Activated CD4-positive, alpha-beta memory T cell treated with anti-CD3 and anti-CD28 coated beads, Interleukin-2, amount 10 ng/mL, durations not matched to agents 7 days and 5 days (primary cell): ENCODE results near the gene SIRT4. TPM values are rescaled to one million over a fixed set of nuclear protein-coding genes. Genes with fewer than 3 reads are reported as not detected.

Experiments used
- CTCF ChIA-PET: fragments of 350-600 bp; sonication (Branson Sonifier 250); formaldehyde crosslinking; loops from one replicate; lab custom pipeline; 2021; ENCODE audit warnings: antibody characterized with exemption, inconsistent platforms; lab: Charles Lee
- POLR2A ChIA-PET: fragments of 350-600 bp; sonication (Branson Sonifier 250); formaldehyde crosslinking; loops from one replicate; lab custom pipeline; 2021; ENCODE audit warnings: antibody characterized with exemption; lab: Charles Lee
- DNase-seq: peaks from one replicate; pipeline ENCODE4 v3.0.0-alpha.2; 2020
- H3K27ac Mint-ChIP-seq: one replicate; pipeline ENCODE4 v1.8.0; 2021; ENCODE audit warnings: mild to moderate bottlenecking, mixed read lengths
- H3K27me3 Mint-ChIP-seq: one replicate; pipeline ENCODE4 v1.8.0; 2021; ENCODE audit warnings: mixed read lengths
- H3K36me3 Mint-ChIP-seq: one replicate; pipeline ENCODE4 v1.8.0; 2021; ENCODE audit warnings: low read depth, mixed read lengths
- H3K4me1 Mint-ChIP-seq: one replicate; pipeline ENCODE4 v1.8.0; 2021; ENCODE audit warnings: mixed read lengths
- H3K4me3 Mint-ChIP-seq: one replicate; pipeline ENCODE4 v1.8.0; 2021; ENCODE audit warnings: mild to moderate bottlenecking, mixed read lengths
- H3K9me3 Mint-ChIP-seq: one replicate; pipeline ENCODE4 v1.8.0; 2021; ENCODE audit warnings: mixed read lengths
- total RNA-seq, 2 experiments: library from RNA; stranded (reverse); gene quantifications; one replicate each; pipeline ENCODE4 v1.2.3, GENCODE V29; 2021

SIRT4 gene
- total RNA-seq, 2 experiments from 2014 or later = 1.6 to 1.7 TPM

DNA sequence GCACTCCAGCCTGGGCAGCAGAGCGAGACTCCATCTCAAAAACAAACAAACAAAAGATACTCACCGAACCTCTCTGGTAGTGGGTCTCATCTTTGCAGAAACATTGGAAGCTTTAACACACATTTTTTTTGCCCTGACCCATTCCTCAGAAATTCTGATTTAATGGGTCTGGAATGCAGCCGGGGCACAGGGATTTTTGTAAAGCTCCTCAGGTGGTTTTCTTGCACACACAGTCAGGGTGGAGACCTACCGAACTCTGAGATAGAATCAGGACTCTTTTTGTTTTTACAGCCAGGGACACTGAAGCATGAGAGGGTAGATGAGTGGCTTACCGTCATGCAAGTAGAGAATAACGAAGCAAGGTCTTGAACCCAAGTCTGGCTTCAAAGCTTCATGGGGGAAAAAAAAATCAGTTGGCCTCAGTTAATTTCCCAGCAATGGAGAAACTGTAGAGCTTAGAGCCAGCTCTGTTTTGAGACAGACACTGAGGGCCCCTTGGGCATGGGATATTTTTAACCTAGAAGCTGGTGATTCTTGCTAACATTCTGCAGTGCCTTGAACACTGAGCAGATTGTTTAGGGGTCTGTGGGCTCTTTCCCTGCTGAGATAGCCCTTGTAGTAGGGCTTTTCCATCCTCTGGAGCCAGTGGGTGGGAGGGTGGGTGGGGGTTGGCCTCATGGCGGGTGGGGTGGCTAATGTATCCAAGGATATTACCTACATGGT lies 15.2 kb upstream of the SIRT4 start:
- no peak overlapping the region for H3K4me3 Mint-ChIP-seq
- ChIA-PET POLR2A (interaction anchor here (0.7 to 1.3 kb wide), 4 partner anchors 25 to 92 kb away, joined by 3 read pairs; partner anchors contain the start of gene RPLP0), CTCF (interaction anchor here (0.6 to 1.8 kb wide), 3 partner anchors 13 to 86 kb away, joined by 3 to 11 read pairs (median 3); partner anchors contain the start of gene RPLP0)
- no peak for DNase-seq
- peaks cover 18% of the 10 kb centered on the region for H3K4me1 Mint-ChIP-seq
- H3K36me3 Mint-ChIP-seq = no peaks in the 10 kb centered on the region
- no peaks in the 10 kb centered on the region for H3K9me3 Mint-ChIP-seq
- H3K27me3 Mint-ChIP-seq = peaks cover 18% of the 10 kb centered on the region
- H3K27ac Mint-ChIP-seq = no peak overlapping the region

DNA sequence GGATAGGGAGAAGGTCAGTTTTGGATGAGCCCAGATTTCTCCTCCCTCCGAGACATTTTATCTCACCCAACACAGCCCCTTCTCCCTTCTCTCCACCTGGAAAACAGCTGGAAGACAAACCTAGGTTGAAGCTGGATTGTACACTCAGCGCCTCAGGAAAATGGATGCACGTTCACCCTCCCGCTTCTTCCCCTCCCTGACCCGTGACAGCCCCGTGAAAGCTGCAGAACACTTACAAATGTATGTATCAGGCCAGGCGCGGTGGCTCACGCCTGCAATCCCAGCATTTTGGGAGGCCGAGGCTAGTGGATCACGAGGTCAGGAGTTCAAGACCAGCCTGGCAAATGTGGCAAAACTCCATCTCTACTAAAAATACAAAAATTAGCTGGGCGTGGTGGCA lies 14.6 kb upstream of the SIRT4 start:
- DNase-seq = no peak
- ChIA-PET POLR2A (interaction anchor here (1.2 to 6.4 kb wide), 3 partner anchors 38 to 169 kb away, joined by 3 to 159 read pairs (median 3); partner anchors contain the start of genes RAB35 and RPLP0), CTCF (interaction anchor here (1.8 kb wide), 1 partner anchor 60 kb away, joined by 11 read pairs; no protein-coding TSS in a partner anchor)
- Mint-ChIP-seq H3K36me3 (no peaks in the 10 kb centered on the region), H3K27ac (no peak overlapping the region), H3K27me3 (peaks cover 18% of the 10 kb centered on the region), H3K4me1 (peaks cover 15% of the 10 kb centered on the region), H3K4me3 (no peak overlapping the region), H3K9me3 (no peaks in the 10 kb centered on the region)

DNA sequence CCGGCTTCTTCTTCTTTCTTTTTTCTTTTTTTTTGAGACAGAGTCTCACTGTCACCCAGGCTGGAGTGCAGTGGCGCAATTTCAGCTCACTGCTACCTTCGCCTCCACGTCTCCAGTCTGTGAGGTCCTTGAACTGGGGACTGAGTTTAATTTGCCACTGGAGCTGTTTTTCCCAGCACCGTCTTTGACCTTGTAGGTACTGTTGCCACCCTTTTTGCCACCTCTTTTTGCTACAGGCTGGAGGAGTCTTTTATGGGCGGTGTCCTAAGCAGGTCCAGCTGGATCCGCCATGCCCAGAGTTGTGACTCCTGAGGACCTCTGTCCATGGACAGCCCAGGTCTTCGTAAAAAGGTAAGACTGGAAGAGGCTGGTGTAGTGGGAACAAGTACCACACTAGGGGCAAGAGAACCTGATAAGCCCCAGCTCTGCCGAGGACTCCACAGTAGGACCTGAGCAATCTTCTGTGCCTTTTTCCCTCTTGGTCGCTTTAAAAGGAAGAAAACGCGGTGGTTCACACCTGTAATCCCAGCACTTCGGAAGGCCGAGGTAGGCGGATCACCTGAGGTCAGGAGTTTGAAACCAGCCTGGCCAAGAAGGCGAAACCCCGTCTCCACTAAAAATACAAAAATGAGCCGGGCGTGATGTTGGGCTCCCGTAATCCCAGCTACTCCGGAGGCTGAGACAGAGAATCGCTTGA lies 11.4 kb upstream of the SIRT4 start:
- H3K4me1 Mint-ChIP-seq = peaks cover 13% of the 10 kb centered on the region
- peaks cover 18% of the 10 kb centered on the region for H3K27me3 Mint-ChIP-seq
- H3K36me3 Mint-ChIP-seq = no peaks in the 10 kb centered on the region
- H3K4me3 Mint-ChIP-seq = no peak overlapping the region
- ChIA-PET POLR2A (interaction anchor here (0.5 to 6.4 kb wide), 67 partner anchors 9 to 850 kb away, joined by 3 to 349 read pairs (median 5); partner anchors contain the start of genes BICDL1, COQ5, COX6A1 and DYNLL1), CTCF (interaction anchor here (0.6 to 5.8 kb wide), 11 partner anchors 12 to 1150 kb away, joined by 3 to 81 read pairs (median 4); partner anchors contain the start of genes PXN, RPLP0 and SIRT4)
- no peaks in the 10 kb centered on the region for H3K9me3 Mint-ChIP-seq
- peak; percentile 54 for DNase-seq
- peak overlapping the region; percentile 60 for H3K27ac Mint-ChIP-seq

DNA sequence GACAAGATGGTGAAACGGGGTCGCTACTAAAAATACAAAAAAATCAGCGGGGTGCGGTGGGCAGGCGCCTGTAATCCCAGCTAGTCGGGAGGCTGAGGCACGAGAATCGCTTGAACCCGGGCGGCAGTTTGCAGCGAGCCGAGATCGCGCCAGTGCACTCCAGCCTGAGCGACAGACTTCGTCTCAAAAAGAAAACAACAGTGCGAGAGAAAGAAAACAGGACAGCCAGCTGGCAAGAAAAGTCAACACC lies 9.8 kb upstream of the SIRT4 start:
- H3K27ac Mint-ChIP-seq = no peak overlapping the region
- ChIA-PET CTCF (interaction anchor here (0.9 to 5.8 kb wide), 7 partner anchors 11 to 174 kb away, joined by 3 to 81 read pairs (median 5); partner anchors contain the start of genes COX6A1, RPLP0 and SIRT4), POLR2A (interaction anchor here (0.9 to 6.4 kb wide), 50 partner anchors 8 to 931 kb away, joined by 3 to 349 read pairs (median 10); partner anchors contain the start of genes BICDL1, COQ5, DYNLL1 and GCN1)
- no peaks in the 10 kb centered on the region for H3K9me3 Mint-ChIP-seq
- peaks cover 10% of the 10 kb centered on the region for H3K27me3 Mint-ChIP-seq
- H3K4me3 Mint-ChIP-seq = no peak overlapping the region
- H3K4me1 Mint-ChIP-seq = peaks cover 12% of the 10 kb centered on the region
- no peak for DNase-seq
- no peaks in the 10 kb centered on the region for H3K36me3 Mint-ChIP-seq

DNA sequence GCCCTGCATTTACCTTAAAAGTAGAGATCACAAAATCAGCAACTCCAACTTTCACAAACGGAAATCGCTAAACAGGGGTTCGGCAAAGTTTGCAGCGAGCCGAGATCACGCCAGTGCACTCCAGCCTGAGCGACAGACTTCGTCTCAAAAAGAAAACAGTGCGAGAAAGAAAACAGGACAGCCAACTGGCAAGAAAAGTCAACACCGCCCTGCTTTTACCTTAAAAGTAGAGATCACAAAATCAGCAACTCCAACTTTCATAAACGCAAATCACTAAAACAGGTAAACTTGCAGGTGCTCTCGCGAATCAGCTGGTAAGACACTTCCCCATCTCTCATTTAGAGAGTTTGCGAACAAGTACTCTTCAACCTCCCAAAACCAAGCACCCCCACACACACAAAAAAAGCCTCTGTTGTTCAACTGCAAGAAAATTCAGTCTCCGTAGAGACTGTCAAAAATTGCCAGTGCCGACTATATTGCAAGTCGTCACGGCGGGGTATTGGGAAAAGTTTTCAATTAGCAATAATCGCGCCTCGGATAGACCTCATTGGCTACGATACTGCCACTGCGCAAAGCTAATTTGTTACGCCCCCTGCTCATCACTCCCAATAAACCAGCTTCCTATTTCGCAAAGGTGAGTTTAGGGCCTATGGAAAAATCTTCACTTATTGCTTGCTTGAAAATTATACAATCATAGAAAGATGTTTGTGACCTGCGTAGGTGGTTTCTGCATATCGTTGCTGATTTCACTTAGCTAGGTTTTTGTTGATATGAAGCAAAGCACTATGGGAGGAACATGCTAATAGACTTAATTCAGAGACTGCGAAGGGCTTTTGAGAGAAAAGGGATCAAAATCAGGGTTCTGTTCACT lies 9.2 kb upstream of the SIRT4 start, which contains the start of gene RNU4-1:
RNU4-1 (minus strand) TSS at position 577 of the 871 bp plus-strand sequence.
- peaks cover 12% of the 10 kb centered on the region for H3K4me1 Mint-ChIP-seq
- no peak within 1 kb of the TSS for H3K4me3 Mint-ChIP-seq
- no peaks in the 10 kb centered on the region for H3K9me3 Mint-ChIP-seq
- CTCF ChIA-PET = interaction anchor here (0.8 to 5.8 kb wide), 9 partner anchors 10 to 1502 kb away, joined by 3 to 81 read pairs (median 5); partner anchors contain the start of genes COX6A1, PXN, RPLP0 and SIRT4
- peak; percentile 84 for DNase-seq
- H3K27me3 Mint-ChIP-seq = peaks cover 7% of the 10 kb centered on the region
- POLR2A ChIA-PET = interaction anchor here (0.7 to 6.4 kb wide), 51 partner anchors 7 to 1108 kb away, joined by 3 to 349 read pairs (median 8); partner anchors contain the start of genes BICDL1, COQ5, DYNLL1 and GCN1
- H3K36me3 Mint-ChIP-seq = no peaks in the 10 kb centered on the region
- no peak within 1 kb of the TSS for H3K27ac Mint-ChIP-seq

DNA sequence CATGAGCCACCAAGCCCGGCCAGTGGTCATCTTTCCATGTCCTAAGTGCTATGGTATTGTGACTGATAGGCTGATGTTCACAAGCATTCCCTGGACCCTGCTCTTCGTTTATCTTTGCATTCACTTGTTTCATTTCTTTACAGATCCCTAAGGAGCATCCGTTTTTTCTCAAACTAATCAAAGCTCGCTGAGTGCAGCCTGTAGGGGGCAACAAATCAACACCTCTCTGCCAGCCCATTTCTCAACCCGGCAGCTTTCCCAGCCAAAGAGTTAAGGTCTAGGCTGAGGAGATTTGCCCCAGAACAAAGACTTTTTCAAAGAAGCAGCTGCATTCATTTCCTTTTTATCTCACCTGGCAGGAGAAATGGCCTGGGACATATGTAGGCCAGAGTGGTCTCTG lies 12.1 kb downstream of the SIRT4 start:
- no peaks in the 10 kb centered on the region for H3K27me3 Mint-ChIP-seq
- no peak overlapping the region for H3K27ac Mint-ChIP-seq
- no peaks in the 10 kb centered on the region for H3K36me3 Mint-ChIP-seq
- no peaks in the 10 kb centered on the region for H3K9me3 Mint-ChIP-seq
- H3K4me3 Mint-ChIP-seq = no peak overlapping the region
- ChIA-PET POLR2A (interaction anchor here (2.0 to 11.5 kb wide), 2 partner anchors 12 to 22 kb away, joined by 7 to 127 read pairs; partner anchors contain the start of genes RNU4-1, RNU4-2 and SIRT4), CTCF (interaction anchor here (0.6 to 4.8 kb wide), 7 partner anchors 10 to 152 kb away, joined by 3 to 25 read pairs (median 4); partner anchors contain the start of genes RNU4-1 and SIRT4)
- DNase-seq = no peak
- H3K4me1 Mint-ChIP-seq = peaks cover 14% of the 10 kb centered on the region

DNA sequence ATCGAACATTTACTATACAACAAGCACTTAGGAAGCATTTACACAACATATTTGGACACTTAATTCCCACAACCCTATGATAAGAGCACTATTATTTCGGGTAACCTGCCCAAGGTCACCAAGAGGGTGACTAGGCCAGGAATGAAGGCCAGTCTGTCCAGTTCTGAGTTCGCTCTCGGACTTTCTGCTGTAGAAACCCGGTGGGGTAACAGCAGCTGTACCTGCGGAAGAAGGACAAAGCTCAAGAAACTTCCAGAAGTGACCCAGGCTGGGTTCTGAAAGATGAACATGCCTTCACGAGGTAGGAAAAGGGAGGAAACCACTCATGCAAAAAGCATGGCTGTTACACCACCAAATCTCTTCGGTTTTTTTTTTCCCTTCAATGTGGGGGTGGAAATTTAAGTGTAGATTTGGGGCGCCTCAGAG lies 14.7 kb downstream of the SIRT4 start:
- CTCF ChIA-PET = interaction anchor here (0.7 to 1.6 kb wide), 8 partner anchors 9 to 245 kb away, joined by 3 to 15 read pairs (median 4); partner anchors contain the start of genes RPLP0 and SIRT4
- DNase-seq = no peak
- POLR2A ChIA-PET = interaction anchor here (0.8 to 11.5 kb wide), 8 partner anchors 9 to 1083 kb away, joined by 3 to 127 read pairs (median 4); partner anchors contain the start of genes RNF34, RNU4-1, RNU4-2 and RPLP0
- H3K9me3 Mint-ChIP-seq = no peaks in the 10 kb centered on the region
- no peaks in the 10 kb centered on the region for H3K27me3 Mint-ChIP-seq
- peak overlapping the region; percentile 80 for H3K4me3 Mint-ChIP-seq
- peak overlapping the region; percentile 78 for H3K27ac Mint-ChIP-seq
- no peaks in the 10 kb centered on the region for H3K36me3 Mint-ChIP-seq
- H3K4me1 Mint-ChIP-seq = peaks cover 14% of the 10 kb centered on the region

DNA sequence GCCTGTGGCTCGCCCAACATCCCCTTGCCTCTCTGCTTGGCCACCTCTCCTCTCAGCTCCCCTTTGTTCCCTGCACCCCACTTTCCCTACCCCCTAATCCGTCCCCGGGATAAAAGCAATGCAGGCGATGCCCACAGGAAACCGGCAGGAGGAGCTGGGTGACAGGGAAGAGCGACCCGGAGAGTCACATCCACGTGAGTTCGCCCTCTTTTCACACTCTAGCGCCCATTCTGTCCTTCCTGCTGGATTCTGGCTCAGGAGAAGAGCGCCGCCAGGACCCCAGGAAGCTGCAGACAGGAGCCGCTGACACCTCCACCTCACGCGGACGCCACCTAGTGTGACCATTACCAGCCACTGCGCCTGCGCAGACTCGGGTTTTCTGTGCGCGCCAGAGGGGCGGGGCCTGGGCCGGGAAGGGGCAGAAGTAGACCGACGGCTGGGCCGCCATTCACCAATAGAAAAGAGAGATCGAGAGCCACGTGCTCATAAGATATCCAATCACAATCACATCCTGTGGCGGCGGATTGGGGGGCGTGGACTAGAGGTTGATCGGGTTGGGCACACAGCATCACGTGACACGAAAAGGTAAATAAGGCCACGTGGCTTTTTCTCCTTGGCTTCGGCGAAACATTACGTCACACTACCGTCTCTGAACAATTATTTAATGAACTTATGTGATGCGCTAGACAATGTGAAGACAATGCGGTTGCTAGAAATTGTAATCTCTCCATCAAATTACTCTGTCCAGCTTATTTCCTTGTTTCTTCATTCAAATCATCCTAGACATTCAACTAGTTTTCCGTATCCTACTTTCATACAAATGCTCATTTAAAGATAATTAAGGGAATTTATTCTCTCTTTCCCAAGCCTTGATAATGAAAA lies 15.3 kb downstream of the SIRT4 start:
- CTCF ChIA-PET = interaction anchor here (0.6 to 1.6 kb wide), 10 partner anchors 9 to 244 kb away, joined by 3 to 15 read pairs (median 4); partner anchors contain the start of genes RPLP0 and SIRT4
- Mint-ChIP-seq H3K36me3 (no peaks in the 10 kb centered on the region), H3K4me3 (peak overlapping the region; percentile 80), H3K27me3 (no peaks in the 10 kb centered on the region), H3K27ac (peak overlapping the region; percentile 78), H3K9me3 (no peaks in the 10 kb centered on the region), H3K4me1 (peaks cover 14% of the 10 kb centered on the region)
- POLR2A ChIA-PET = interaction anchor here (0.8 to 11.5 kb wide), 9 partner anchors 9 to 1082 kb away, joined by 3 to 127 read pairs (median 3); partner anchors contain the start of genes RNF34, RNU4-1, RNU4-2 and RPLP0
- DNase-seq = peak; percentile 100

DNA sequence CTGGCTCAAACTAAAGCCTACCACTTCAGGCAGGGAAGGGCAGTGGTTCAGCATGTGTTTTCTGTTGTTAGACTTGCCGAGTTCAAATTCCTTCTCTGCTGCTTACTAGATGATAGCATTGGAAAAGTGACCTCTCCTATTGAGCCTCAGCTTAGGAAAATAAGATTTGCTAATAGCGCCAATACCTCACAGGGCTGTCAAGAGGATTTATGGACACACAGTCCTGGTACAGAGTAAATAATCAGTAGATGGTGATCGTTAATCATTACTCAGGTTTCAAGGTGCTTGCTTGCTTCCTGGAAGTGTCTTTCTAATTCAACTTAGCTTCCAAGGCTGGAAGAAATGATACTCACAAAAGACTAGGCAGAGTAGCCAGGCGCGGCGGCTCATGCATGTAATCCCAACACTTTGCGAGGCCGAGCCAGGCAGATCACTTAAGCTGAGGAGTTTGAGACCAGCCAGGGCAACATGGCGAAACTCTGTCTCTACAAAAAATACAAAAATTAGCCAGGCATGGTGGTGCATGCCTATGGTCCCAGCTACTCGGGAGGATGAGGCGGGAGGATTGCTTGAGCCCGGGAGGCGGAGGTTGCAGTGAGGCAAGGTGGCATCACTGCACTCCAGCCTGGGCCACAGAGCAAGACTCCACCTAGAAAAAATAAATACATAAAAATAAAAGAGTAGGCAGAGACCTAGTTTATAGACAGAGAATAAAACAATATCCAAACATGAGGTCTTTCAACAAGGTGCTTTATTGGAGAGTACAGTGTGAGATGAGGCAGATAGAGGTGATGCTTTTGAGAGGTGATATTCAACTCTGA lies 19.5 kb downstream of the SIRT4 start:
- no peaks in the 10 kb centered on the region for H3K36me3 Mint-ChIP-seq
- no peaks in the 10 kb centered on the region for H3K9me3 Mint-ChIP-seq
- POLR2A ChIA-PET = interaction anchor here (11.5 kb wide), 1 partner anchor 30 kb away, joined by 127 read pairs; the partner anchor contains the start of genes RNU4-1 and RNU4-2
- no peak overlapping the region for H3K27ac Mint-ChIP-seq
- peaks cover 3% of the 10 kb centered on the region for H3K27me3 Mint-ChIP-seq
- DNase-seq = no peak
- peaks cover 20% of the 10 kb centered on the region for H3K4me1 Mint-ChIP-seq
- no peak overlapping the region for H3K4me3 Mint-ChIP-seq
- CTCF ChIA-PET = interaction anchor here (1.1 to 2.1 kb wide), 3 partner anchors 18 to 20 kb away, joined by 3 to 7 read pairs (median 3); partner anchors contain the start of gene SIRT4

DNA sequence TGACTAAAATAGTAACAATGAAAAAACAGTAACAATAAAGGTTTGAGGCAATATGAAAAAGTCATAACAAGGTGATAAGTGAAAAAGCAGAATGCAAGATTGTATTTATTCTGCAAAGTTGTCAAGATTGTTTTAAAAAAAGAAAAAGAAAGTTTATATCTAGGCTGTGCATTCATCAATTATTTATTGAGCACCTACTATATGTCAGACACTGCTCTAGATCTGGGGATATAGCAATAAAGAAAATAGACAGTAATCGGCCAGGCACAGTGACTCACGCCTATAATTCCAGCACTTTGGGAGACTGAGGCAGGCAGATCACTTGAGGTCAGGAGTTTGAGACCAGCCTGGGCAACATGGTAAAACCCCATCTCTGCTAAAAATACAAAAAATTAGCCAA lies 21.7 kb downstream of the SIRT4 start:
- no peak for DNase-seq
- ChIA-PET POLR2A (interaction anchor here (4.0 kb wide), 1 partner anchor 32 kb away, joined by 19 read pairs; the partner anchor contains the start of genes RNU4-1 and RNU4-2), CTCF (interaction anchor here (1.7 to 2.1 kb wide), 2 partner anchors 10 to 21 kb away, joined by 7 read pairs; partner anchors contain the start of gene SIRT4)
- no peak overlapping the region for H3K27ac Mint-ChIP-seq
- H3K27me3 Mint-ChIP-seq = peaks cover 3% of the 10 kb centered on the region
- H3K36me3 Mint-ChIP-seq = no peaks in the 10 kb centered on the region
- H3K9me3 Mint-ChIP-seq = no peaks in the 10 kb centered on the region
- H3K4me1 Mint-ChIP-seq = peaks cover 7% of the 10 kb centered on the region
- no peak overlapping the region for H3K4me3 Mint-ChIP-seq
